B cell (primary cell): Measurements from ENCODE around the gene TENM3.

Experiments
- CTCF ChIP-seq: fragments of 200-600 bp; IDR thresholded peaks from one replicate; pipeline ENCODE4 v1.8.0; 2022; ENCODE audit warnings: antibody characterized with exemption, mild to moderate bottlenecking
- EZH2 ChIP-seq: IDR thresholded peaks from 2 replicates; pipeline ENCODE4 v1.6.1; 2012; ENCODE audit warnings: borderline replicate concordance, low read depth, mild to moderate bottlenecking, moderate library complexity, low read length; ENCODE audit not compliant: insufficient read depth, poor library complexity, severe bottlenecking

- TF ChIP-seq EZH2 (no peak), CTCF (no peak)
Measured at GRCh38 chr4:182764137-182764536, 520.9 kb downstream of the TENM3 start.
